WI38 (cell line): ENCODE data around the gene ARHGEF6.

ENCODE experiments used
- H3K4me3 ChIP-seq: 2 replicates; pipeline ENCODE4 v1.5.1; 2011; ENCODE audit warnings: low read depth, mild to moderate bottlenecking, control low read depth, low read length
- TF ChIP-seq, protein P1 (sequence below): IDR thresholded peaks from 2 replicates; pipeline ENCODE4 v1.5.1; 2012; ENCODE audit warnings: low read depth, mild to moderate bottlenecking, control low read depth, low read length

Gene ARHGEF6

GRCh38 chrX:136759968-136760367, 20.8 kb downstream of the ARHGEF6 start:
- TF ChIP-seq, protein P1, sequence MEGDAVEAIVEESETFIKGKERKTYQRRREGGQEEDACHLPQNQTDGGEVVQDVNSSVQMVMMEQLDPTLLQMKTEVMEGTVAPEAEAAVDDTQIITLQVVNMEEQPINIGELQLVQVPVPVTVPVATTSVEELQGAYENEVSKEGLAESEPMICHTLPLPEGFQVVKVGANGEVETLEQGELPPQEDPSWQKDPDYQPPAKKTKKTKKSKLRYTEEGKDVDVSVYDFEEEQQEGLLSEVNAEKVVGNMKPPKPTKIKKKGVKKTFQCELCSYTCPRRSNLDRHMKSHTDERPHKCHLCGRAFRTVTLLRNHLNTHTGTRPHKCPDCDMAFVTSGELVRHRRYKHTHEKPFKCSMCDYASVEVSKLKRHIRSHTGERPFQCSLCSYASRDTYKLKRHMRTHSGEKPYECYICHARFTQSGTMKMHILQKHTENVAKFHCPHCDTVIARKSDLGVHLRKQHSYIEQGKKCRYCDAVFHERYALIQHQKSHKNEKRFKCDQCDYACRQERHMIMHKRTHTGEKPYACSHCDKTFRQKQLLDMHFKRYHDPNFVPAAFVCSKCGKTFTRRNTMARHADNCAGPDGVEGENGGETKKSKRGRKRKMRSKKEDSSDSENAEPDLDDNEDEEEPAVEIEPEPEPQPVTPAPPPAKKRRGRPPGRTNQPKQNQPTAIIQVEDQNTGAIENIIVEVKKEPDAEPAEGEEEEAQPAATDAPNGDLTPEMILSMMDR, result no peak
- no peak overlapping the region for H3K4me3 ChIP-seq

DNA sequence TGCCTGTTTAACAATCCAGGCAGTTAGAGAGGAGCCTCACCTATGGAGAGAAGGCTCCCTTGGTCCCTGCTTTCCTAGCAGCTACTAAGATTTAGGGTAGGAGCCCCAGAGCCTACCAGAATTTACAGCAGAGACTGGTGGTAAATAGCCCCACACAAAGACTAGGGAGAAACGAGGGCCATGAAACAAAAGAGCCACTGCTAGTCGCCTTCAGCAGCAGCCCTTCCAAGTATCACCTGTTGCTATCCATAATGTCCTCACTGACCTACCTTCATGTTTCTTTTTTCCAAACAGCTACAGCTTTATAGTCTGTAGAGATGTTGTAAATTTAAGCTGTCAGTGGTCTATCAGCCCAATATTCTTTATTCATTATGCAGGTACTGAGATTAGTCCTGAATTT, 25.3 kb downstream of the ARHGEF6 start:
- TF ChIP-seq, protein P1, result no peak
- no peak overlapping the region for H3K4me3 ChIP-seq

DNA sequence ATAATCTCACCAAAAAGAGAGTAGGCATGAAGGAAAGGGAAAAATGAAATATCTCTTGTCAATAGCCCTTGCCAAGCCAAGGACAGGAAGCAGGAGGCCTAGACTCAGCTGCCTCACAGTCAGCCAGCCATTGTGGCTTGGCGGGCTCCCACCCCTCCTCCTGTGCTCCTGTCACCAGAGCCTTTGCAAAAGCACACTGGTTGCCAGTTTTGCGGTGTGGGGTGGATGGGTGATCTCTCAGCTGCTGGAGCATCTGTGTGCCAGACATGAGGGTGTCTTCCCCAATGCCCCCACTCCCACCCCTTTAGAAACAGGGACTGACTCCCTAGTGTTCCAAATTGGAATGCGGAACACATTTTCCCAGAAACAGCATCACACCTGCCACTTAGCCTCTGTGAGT, 26.1 kb downstream of the ARHGEF6 start:
- no peak overlapping the region for H3K4me3 ChIP-seq
- TF ChIP-seq, protein P1, result no peak

GRCh38 chrX:136752796-136753195, 27.9 kb downstream of the ARHGEF6 start:
- TF ChIP-seq, protein P1, result no peak
- H3K4me3 ChIP-seq, result no peak overlapping the region

- no peak overlapping the region for H3K4me3 ChIP-seq
- TF ChIP-seq, protein P1, result no peak
Measured at GRCh38 chrX:136752346-136752745, 28.4 kb downstream of the ARHGEF6 start.

- TF ChIP-seq, protein P1, result no peak
- no peak overlapping the region for H3K4me3 ChIP-seq
Measured at GRCh38 chrX:136750364-136750763, 30.4 kb downstream of the ARHGEF6 start.

- H3K4me3 ChIP-seq, result no peak overlapping the region
- TF ChIP-seq, protein P1, result no peak
Measured at GRCh38 chrX:136747003-136747986, 33.4 kb downstream of the ARHGEF6 start.
